HG02759 (cell line): ENCODE results near the gene MUL1.

Source experiments
- ATAC-seq: cut with Tn5 transposase; IDR thresholded peaks from one replicate; pipeline ENCODE4 v1.9.1; 2021; ENCODE audit warnings: mild to moderate bottlenecking, moderate library complexity; ENCODE audit not compliant: unreplicated experiment

The MUL1 gene

DNA sequence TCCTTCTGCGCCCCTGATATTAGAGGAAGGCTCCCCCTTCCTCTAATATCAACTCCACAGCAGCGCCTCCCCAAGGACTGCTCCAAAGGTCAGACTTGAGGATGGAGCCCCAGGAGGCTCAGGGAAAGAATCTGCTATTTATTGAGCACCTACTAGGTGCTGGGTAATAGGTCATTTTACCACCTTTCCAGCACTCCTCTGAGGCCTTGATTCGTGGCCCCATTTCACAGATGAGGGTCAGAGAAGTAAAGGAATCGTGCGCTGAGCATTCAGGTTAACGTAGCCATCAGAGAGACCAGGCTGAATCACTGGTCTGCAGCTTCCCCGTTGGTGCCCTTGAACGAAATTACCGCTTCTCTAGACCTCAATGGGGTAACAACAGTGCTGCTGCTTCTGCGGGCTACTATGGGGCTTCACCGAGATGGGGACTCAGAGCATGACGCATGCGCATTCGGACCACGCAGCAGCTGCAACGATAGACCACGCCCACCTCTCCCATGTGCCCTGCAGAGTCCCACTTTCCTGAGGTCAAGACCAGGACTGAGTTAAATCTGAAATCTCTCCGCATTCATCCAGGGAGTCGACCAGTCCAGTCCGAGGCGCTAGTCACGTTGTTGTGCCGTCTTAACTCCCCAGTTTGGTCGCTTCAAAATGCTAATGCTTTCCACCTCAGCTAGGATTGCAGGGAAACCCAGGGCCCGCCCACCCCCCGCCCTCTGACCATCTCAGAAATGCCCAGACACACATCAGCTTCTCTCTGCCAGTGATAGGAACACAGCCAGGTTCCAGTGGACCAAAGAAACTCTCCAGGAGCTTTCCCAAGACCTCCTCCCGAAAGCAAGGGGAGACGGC is 34.9 kb downstream of the MUL1 start:
- no peak for ATAC-seq

- ATAC-seq = no peak
These were observed 35.8 kb downstream of the MUL1 start for GRCh38 chr1:20472121-20472520.

GRCh38 chr1:20470194-20470593 is 37.8 kb downstream of the MUL1 start:
- no peak for ATAC-seq

GRCh38 chr1:20469406-20470076 is 38.4 kb downstream of the MUL1 start:
- ATAC-seq = no peak

GRCh38 chr1:20466273-20466672 is 41.7 kb downstream of the MUL1 start:
- ATAC-seq = no peak

GRCh38 chr1:20465187-20465586 is 42.8 kb downstream of the MUL1 start:
- ATAC-seq = no peak

- ATAC-seq = no peak
These were observed 44.4 kb downstream of the MUL1 start for GRCh38 chr1:20463502-20463901.

GRCh38 chr1:20462397-20462796 is 45.6 kb downstream of the MUL1 start:
- ATAC-seq = no peak

DNA sequence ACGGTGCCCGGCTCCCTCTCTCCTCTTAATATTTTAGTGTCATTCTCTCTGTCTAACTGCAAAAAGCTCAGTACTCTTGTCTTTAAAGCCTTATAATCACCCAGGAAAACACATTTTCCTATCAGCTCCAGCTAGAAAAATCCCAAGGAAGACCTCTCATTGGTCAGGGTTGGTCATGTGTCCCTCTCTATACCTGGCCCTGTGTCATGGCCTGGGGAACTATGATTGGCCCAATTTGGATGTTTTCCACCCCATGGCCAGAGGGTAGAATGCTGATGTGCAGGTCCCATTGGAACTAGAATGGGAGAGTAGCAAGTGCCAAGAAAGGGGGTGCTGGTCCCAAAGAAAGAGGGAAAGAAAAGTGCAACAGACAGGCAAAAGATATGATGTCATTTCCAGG is 49.2 kb downstream of the MUL1 start:
- no peak for ATAC-seq

DNA sequence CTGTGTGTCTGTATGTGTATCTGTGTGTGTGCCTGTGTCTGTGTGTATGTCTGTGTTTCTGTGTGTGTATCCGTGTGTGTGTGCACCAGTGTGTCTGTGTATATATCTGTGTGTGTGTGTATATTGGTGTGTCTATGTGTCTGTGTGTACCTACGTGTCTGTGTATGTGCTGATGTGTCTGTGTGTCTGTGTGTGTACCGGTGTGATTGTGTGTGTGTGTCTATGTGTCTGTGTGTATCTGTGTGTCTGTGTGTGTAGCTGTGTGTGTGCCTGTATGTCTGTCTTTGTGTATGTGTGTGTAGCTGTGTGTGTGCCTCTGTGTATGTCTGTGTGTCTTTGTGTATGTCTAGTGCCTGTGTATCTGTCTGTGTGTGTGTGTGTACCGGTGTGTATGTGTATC is 53.9 kb downstream of the MUL1 start:
- no peak for ATAC-seq

DNA sequence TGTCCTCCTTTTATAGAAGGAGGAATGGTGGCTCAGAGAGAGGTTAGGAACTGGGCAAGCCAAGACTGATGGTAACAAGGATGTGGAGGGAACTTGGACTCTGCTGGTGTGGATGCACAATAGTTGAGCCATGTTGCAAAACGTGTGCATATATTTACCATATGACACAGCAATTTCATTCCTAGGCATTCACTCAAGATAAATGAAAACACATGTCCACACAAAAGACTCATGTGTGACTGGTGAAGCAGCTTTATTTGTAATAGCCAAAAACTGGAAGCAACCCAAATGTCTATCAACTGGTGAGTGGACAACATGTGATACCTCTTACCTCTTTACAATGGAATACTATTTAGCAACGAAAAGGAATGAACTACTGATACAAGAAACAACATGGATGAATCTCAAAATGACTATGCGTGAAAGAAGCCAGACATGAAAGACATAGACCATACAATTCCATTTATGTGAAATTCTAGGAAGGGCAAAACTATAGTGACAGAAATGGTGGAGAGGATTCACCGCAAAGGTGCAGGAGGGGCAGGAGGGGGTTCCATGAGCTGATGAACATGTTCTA is 58.1 kb downstream of the MUL1 start:
- no peak for ATAC-seq
